ENCODE results near the gene CELSR1.

The CELSR1 gene

DNA sequence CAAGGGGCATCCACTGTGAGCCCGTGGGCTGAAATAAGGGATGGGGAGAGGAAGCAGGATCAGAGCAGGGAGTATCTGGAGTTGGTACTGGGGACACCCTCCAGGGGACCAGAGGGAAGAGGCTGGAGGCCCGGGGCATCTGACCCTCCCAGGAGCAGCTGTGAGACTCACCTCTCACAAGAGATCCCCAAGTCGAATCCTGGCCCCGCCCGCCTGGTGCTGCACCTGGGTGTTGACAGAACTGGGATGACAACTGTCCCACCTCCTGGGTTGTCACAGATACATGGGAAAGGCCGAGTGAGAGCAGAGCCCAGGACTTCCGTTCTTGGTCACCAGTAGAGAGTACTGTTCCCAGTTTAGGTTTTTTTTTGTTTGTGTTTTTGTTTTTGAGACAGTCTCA, 78.9 kb downstream of the CELSR1 start:
- DNase-seq (ENCODE audit: low read depth): no peak

GRCh38 chr22:46457502-46458488, 79.6 kb downstream of the CELSR1 start:
- no peak for DNase-seq (ENCODE audit: low read depth)

DNA sequence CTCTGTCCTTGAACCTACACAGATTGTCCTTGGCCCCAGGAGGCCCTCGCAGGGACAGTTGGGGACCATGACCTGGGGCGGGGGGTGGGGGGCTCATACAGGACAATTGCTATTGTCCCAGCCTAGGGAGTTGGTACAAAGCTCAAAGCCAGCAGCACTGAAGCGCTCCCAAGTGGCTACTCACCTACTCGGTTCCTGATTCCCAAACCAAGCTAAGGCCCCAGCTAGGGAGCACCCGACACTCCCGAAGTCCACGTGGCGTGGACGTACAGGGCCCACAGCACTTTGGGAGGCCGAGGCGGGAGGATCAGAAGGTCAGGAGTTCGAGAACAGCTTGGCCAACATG, 80.6 kb downstream of the CELSR1 start:
- no peak for DNase-seq (ENCODE audit: low read depth)

GRCh38 chr22:46455446-46455845, 82.0 kb downstream of the CELSR1 start:
- no peak for DNase-seq (ENCODE audit: low read depth)

GRCh38 chr22:46454504-46455269, 82.7 kb downstream of the CELSR1 start:
- no peak for DNase-seq (ENCODE audit: low read depth)

GRCh38 chr22:46453829-46454503, 83.5 kb downstream of the CELSR1 start:
- DNase-seq (ENCODE audit: low read depth): no peak

DNA sequence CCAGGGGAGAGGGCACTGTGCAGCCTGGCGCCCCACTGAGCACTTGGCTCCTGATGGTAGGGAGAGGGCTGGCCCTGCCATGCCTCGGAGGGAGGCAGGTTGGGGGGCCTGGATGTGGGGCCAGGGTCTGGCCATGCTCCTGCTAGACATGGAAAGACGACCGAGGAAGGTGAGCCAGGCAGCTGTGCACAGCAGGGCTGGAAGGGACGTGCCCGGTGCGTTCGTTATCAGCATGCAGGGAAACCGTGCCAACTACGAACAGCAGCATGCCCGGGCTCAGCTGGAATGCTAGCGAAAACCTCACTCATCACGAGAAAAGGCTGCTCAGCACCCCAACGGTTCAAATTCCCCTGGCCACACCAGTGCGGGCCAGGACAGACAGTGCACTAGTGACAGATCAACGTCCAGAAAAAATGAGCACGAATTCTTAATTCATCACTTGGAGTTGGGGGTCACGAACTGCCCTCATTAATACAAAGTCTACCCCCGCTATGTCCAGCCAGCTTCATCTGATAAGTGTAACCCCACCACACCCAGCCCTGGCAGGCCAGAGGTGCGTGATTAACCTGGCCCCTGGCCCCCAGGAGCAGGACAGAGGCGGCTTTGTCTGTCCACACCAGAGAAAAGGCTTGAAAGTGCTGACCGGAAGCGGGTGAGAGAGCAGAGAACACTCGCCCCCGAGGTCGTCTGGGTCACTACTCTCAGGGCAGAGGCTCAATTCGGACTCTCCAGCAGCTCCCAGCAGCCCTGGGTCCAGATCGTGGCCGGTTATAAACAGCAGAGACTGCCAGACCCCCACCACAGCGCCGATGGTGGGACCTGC, 84.2 kb downstream of the CELSR1 start:
- DNase-seq (ENCODE audit: low read depth): no peak

DNA sequence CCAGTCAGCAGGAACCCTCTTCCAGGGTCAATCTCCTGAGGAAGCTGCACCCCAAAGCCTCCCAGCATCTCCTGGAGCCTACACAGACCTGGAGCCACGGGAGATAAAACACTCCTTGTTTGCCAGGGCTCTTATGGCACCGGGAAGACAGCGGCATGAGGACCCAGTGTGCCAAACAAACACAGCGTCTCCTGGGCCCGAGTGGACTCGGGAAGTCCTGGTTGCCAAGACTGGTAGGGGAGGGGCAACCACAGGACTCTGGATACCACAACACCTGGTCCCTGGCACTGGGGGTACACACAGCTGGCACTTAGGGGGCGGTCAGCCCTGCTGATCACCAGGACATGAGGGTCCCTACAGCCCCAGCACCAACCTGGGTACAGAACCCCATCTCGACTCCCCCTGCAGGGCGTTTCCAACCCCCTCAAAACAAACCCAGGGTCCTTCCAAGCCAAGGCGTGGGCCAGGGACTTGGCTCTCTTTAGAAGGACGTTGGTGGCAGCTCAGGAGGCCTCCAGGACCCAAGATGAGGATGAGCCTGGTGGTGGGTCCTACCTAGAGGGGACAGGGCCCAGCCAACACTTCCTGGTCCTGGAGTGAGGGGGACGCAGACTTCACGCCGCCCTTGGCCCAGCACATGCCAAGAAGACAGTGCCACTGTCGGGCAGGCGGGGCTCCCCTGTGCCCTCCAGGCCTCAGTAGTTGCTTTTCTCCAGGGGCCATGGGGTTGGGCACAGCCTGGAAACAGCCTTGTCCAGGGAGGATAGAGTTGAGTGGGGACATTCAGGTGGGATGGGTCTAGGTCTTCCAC, 85.0 kb downstream of the CELSR1 start:
- DNase-seq (ENCODE audit: low read depth): no peak

- no peak for DNase-seq (ENCODE audit: low read depth)
Observed at GRCh38 chr22:46451741-46452140, 85.7 kb downstream of the CELSR1 start.

DNA sequence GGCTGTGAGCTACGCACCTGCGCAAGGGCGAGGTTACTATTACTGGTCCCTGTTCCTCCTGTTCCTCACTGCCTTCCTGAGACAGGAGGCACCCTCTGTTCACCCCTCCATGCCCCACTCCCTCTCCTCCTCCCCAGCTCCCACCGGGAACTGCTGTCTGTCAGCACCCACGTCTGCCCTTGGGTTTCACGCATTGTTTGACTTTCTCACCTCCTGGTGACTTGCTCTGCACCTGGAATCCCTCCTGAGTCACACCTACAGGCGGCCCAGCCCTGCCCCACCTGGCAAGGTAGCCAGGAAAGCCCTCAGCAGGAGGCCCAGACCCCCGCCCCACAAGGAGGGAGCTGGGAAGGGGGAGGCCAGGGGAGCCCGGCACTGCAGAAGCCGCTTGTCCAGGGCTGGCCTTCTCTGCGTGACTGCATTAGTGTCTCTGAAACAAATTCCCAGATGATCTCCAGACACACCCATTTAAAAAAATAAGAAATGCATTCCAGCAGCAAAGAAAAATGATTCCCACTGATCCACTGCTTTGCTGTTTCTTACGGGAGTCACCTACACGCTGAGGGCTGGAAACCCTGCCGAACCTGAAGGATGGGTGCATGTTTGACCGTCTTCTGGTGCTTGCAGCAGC, 86.4 kb downstream of the CELSR1 start:
- no peak for DNase-seq (ENCODE audit: low read depth)

GRCh38 chr22:46449974-46450745, 87.3 kb downstream of the CELSR1 start:
- no peak for DNase-seq (ENCODE audit: low read depth)

GRCh38 chr22:46449116-46449691, 88.2 kb downstream of the CELSR1 start:
- DNase-seq (ENCODE audit: low read depth): no peak

GRCh38 chr22:46448333-46448732, 89.1 kb downstream of the CELSR1 start:
- no peak for DNase-seq (ENCODE audit: low read depth)

DNA sequence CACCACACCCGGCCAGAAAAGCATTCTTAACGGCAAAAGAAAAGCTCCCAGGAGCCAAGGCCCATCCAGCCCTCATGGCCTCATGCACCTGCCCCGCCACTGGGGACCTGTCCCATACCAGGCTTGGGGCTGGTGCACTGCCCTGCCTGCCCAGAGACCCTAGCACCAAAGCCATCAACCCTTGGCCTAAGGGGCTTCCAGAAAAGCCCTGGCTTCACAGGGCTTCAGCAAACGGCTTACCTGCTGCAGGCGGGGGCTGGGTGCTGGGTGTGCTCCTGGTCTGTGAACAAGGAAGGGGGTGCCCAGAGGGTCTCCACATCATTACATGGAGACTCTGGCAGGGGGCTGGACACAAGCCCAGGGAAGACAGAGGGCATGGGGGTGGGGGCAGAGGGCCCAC, 89.5 kb downstream of the CELSR1 start:
- DNase-seq (ENCODE audit: low read depth): no peak

DNA sequence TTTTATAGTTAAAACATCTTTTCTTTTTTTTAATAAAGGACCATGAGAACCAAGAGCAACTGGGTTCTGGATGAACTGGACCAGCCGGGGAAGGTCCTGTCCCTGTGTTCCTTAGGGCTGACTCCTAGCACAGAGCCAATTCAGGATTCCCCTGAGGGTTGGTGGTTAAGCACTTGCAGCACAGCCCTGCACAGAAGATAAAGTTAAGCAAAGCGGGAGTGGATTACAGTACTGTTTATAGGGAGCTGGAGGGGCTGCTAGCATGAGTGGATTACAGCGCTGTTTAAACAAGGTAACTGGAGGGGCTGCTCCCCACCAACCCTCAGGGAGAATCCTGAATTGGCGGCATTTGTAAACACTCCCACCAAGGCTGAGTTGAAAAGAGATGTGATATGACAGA, 90.6 kb downstream of the CELSR1 start:
- DNase-seq (ENCODE audit: low read depth): no peak

DNA sequence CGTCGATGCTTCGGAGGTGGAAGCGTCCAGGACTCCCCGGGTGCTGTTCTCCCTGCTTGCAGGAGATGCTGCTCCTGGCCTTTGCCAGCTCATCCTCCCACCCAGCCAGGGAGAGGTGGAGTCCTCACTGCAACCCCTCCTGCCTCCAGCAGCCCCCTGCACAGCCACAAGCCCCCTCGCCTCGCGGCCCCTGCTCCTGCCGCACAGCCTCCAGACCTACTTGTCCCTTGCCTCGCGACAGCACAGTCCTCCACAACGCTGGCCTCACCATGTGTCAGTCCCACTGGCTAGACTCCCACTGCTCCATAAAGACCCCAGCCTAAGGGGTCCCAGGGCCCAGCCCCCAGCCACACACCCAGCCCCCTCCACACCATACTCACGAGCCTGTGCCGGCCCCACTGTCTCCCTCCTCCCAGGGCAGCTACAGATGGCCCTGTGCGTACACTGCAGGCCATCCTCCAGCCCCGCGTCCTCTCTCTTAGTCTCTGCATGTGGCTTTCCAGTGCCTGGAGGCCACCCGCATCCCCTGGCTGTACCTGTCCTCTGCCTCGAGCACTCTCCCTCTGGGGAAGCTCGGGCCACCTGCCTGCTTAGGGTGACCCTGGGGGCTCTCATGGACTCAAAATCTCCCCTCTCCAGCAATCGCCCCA, 91.5 kb downstream of the CELSR1 start:
- DNase-seq (ENCODE audit: low read depth): no peak

GRCh38 chr22:46444390-46444854, 93.0 kb downstream of the CELSR1 start:
- no peak for DNase-seq (ENCODE audit: low read depth)

GRCh38 chr22:46443850-46444389, 93.5 kb downstream of the CELSR1 start:
- no peak for DNase-seq (ENCODE audit: low read depth)

Data from activated T-cell treated with anti-CD3 and anti-CD28 coated beads for 24 hours (primary cell).